A673 (cell line): Measurements from ENCODE around the gene PLOD3. TPM values are rescaled to one million over a fixed set of nuclear protein-coding genes. Genes with fewer than 3 reads are reported as not detected.
"Not testable (repeated sequence)": the region's sequence is repeated elsewhere in the genome, so short reads cannot be mapped to it uniquely, and the experiment has no call there.

Experiments used
- Bru-seq: library from RNA; stranded (reverse); fragments of 400-500 nt; gene quantifications from one replicate; lab custom pipeline; 2021; lab: Mats Ljungman, UMichigan
- BruChase-seq, 2 experiments: library from RNA; stranded (reverse); fragments of 400-500 nt; gene quantifications; one replicate each; lab custom pipeline; 2021; lab: Mats Ljungman, UMichigan
- BruUV-seq: library from RNA; stranded (reverse); fragments of 400-500 nt; replicated peaks from 2 replicates; lab custom pipeline; 2021; lab: Mats Ljungman, UMichigan
- CTCF ChIA-PET: fragments of 300-600 bp; sonication (Branson Sonifier 250); formaldehyde crosslinking; loops from one replicate; lab custom pipeline; 2022; ENCODE audit warnings: antibody characterized with exemption; lab: Charles Lee
- POLR2A ChIA-PET: fragments of 300-600 bp; sonication (Branson Sonifier 250); formaldehyde crosslinking; loops from one replicate; lab custom pipeline; 2022; ENCODE audit warnings: antibody characterized with exemption; ENCODE audit not compliant: low non-redundant PET; lab: Charles Lee
- DNase-seq: peaks from one replicate; pipeline ENCODE4 v3.0.0-alpha.2; 2015; ENCODE audit warnings: low spot score
- H3K27ac ChIP-seq: fragments of 200-600 bp; sonication (generic); 2 replicates; pipeline ENCODE4 v1.5.1; 2016; ENCODE audit warnings: mixed run types, low read depth, mild to moderate bottlenecking, mixed read lengths, antibody characterized with exemption, low read length; ENCODE audit not compliant: poor library complexity, severe bottlenecking
- H3K27me3 ChIP-seq: fragments of 200-600 bp; sonication (generic); replicated peaks from 2 replicates; pipeline ENCODE4 v1.6.1; 2017; ENCODE audit warnings: mixed run types, low read depth, mild to moderate bottlenecking, mixed read lengths, antibody characterized with exemption, low read length; ENCODE audit not compliant: insufficient read depth, poor library complexity
- H3K36me3 ChIP-seq: fragments of 200-600 bp; sonication (generic); 2 replicates; pipeline ENCODE4 v1.6.1; 2016; ENCODE audit warnings: mixed run types, mild to moderate bottlenecking, mixed read lengths, antibody characterized with exemption, low read length; ENCODE audit not compliant: insufficient read depth, poor library complexity, severe bottlenecking
- H3K4me1 ChIP-seq: fragments of 200-600 bp; sonication (generic); 2 replicates; pipeline ENCODE4 v1.6.1; 2017; ENCODE audit warnings: mixed run types, mild to moderate bottlenecking, mixed read lengths, antibody characterized with exemption, low read length; ENCODE audit not compliant: insufficient read depth, poor library complexity, severe bottlenecking
- H3K4me3 ChIP-seq: fragments of 200-600 bp; sonication (generic); 2 replicates; pipeline ENCODE4 v1.5.1; 2016; ENCODE audit warnings: low read depth, mixed run types, mild to moderate bottlenecking, mixed read lengths, low read length; ENCODE audit not compliant: poor library complexity, severe bottlenecking
- H3K9me3 ChIP-seq: fragments of 200-600 bp; sonication (generic); 2 replicates; pipeline ENCODE4 v1.6.1; 2016; ENCODE audit warnings: mixed run types, low read depth, mild to moderate bottlenecking, mixed read lengths, antibody characterized with exemption, low read length; ENCODE audit not compliant: poor library complexity, severe bottlenecking
- CTCF ChIP-seq: fragments of 300-800, 200-600 bp; sonication (generic); conservative IDR thresholded peaks from 2 replicates; pipeline ENCODE4 v1.5.1; 2017; ENCODE audit warnings: low read depth, mild to moderate bottlenecking, antibody characterized with exemption, low read length, moderate library complexity, mixed read lengths
- EZH2 ChIP-seq: fragments of 200-600 bp; sonication (generic); IDR thresholded peaks from 2 replicates; pipeline ENCODE4 v1.6.1; 2017; ENCODE audit warnings: borderline replicate concordance, low read depth, mild to moderate bottlenecking, mixed read lengths, antibody characterized with exemption, low read length; ENCODE audit not compliant: poor library complexity, severe bottlenecking
- intact Hi-C: fragments of 100-400 bp; cut with micrococcal nuclease; formaldehyde crosslinking; loops from one replicate; pipeline ENCODE4 v1.10.0; 2022; ENCODE audit not compliant: unreplicated experiment
- long read RNA-seq: library from polyadenylated mRNA; stranded (forward); transcript quantifications from one replicate; pipeline ENCODE4 v2.0.0, GENCODE V29; 2022
- total RNA-seq: library from RNA; stranded (reverse); gene quantifications from 2 replicates; pipeline ENCODE4 v1.2.3, GENCODE V29; 2021

PLOD3 gene
- 77.0 and 84.1 TPM in 2 replicates for total RNA-seq
- Bru-seq, nascent RNA, result percentile 49 among the genes with signal in this experiment
- BruChase-seq, experiment 1, labeled RNA remaining after a 2-hour chase, result percentile 61 among the genes with signal in this experiment
- BruChase-seq, experiment 2, labeled RNA remaining after a 6-hour chase, result percentile 68 among the genes with signal in this experiment
- long read RNA-seq, transcript PLOD3-201 (19 exons, 2,920 nt), result major isoform, 95 of 137 reads
- long read RNA-seq, partial matches to known transcripts, result 9 of 137 reads
- long read RNA-seq, other reads (novel, unspliced or antisense), result 33 of 137 reads

GRCh38 chr7:101217388-101218235 lies at the start of gene PLOD3, which contains the start of gene ZNHIT1:
Gene PLOD3, minus strand, starts transcription at chr7:101217581. Its CDS starts 307 bp downstream, at chr7:101217274.
Gene ZNHIT1, plus strand, starts transcription at chr7:101218165. Its CDS starts 31 bp downstream, at chr7:101218196.
- Histone ChIP-seq H3K9me3 (no peaks in the 10 kb centered on the region), H3K36me3 (peaks cover 4% of the 10 kb centered on the region), H3K27ac (peak within 1 kb of the TSS; percentile 78), H3K27me3 (no peaks in the 10 kb centered on the region), H3K4me1 (peaks cover 25% of the 10 kb centered on the region), H3K4me3 (peak within 1 kb of the TSS; percentile 68)
- ChIA-PET CTCF (interaction anchor here (0.5 to 1.4 kb wide), 5 partner anchors 17 to 74 kb away, joined by 3 to 7 read pairs (median 4); no protein-coding TSS in a partner anchor), POLR2A (no interaction called here)
- intact Hi-C loops, result loop anchor here (2.0 kb wide), 1 partner anchor 27 kb away; the partner anchor contains the start of gene FIS1
- peak; percentile 99 for DNase-seq
- BruUV-seq, result no TSS peak
- no peak for TF ChIP-seq EZH2

- DNase-seq, result no peak
- H3K27ac ChIP-seq, result no peak overlapping the region
- ChIA-PET POLR2A (no interaction called here), CTCF (no interaction called here)
- TF ChIP-seq CTCF, result no peak
- TF ChIP-seq EZH2, result no peak
- no peaks in the 10 kb centered on the region for H3K9me3 ChIP-seq
- H3K4me3 ChIP-seq, result no peak overlapping the region
- intact Hi-C loops, result no loop called here
- no TSS peak for BruUV-seq
- no peaks in the 10 kb centered on the region for H3K36me3 ChIP-seq
- no peaks in the 10 kb centered on the region for H3K4me1 ChIP-seq
- no peaks in the 10 kb centered on the region for H3K27me3 ChIP-seq
Observed at GRCh38 chr7:101265622-101266516, 48.5 kb upstream of the PLOD3 start.

- H3K9me3 ChIP-seq, intact Hi-C loops, BruUV-seq, POLR2A ChIA-PET, H3K4me1 ChIP-seq, H3K36me3 ChIP-seq, H3K27me3 ChIP-seq, CTCF ChIA-PET, DNase-seq, H3K4me3 ChIP-seq, H3K27ac ChIP-seq: not testable (repeated sequence)
Observed at GRCh38 chr7:101264102-101264706, 46.8 kb upstream of the PLOD3 start.
